GM12801 (cell line): Measurements from ENCODE around the gene INO80.

Experiments used
- TF ChIP-seq, protein P1 (sequence below): IDR thresholded peaks from one replicate; pipeline ENCODE4 v1.5.1; 2011; ENCODE audit warnings: control low read depth; ENCODE audit not compliant: insufficient read length; ENCODE audit errors: extremely low read depth

Gene INO80

GRCh38 chr15:41078125-41078524 is 38.0 kb downstream of the INO80 start:
- TF ChIP-seq, protein P1, sequence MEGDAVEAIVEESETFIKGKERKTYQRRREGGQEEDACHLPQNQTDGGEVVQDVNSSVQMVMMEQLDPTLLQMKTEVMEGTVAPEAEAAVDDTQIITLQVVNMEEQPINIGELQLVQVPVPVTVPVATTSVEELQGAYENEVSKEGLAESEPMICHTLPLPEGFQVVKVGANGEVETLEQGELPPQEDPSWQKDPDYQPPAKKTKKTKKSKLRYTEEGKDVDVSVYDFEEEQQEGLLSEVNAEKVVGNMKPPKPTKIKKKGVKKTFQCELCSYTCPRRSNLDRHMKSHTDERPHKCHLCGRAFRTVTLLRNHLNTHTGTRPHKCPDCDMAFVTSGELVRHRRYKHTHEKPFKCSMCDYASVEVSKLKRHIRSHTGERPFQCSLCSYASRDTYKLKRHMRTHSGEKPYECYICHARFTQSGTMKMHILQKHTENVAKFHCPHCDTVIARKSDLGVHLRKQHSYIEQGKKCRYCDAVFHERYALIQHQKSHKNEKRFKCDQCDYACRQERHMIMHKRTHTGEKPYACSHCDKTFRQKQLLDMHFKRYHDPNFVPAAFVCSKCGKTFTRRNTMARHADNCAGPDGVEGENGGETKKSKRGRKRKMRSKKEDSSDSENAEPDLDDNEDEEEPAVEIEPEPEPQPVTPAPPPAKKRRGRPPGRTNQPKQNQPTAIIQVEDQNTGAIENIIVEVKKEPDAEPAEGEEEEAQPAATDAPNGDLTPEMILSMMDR, result no peak

DNA sequence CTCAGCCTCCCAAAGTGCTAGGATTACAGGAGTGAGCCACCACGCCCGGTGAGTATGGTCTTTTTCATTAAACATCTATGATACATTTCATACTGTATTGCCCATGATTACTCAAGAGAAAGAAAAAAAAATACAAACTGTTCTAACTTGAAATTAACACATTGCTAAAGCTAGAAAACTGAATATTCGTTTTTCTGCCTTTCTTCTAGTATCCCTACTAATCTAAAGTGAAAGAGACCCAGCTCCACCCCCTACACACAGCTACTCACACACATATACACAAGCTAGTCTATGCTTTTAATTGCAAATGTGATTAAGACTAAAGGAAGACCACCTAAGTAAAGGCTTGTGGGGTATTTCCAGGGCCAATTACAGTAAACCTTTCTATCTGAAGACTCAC is 43.1 kb downstream of the INO80 start:
- TF ChIP-seq, protein P1, result no peak

- TF ChIP-seq, protein P1, result no peak
Observed at GRCh38 chr15:41072013-41072412, 44.1 kb downstream of the INO80 start.

DNA sequence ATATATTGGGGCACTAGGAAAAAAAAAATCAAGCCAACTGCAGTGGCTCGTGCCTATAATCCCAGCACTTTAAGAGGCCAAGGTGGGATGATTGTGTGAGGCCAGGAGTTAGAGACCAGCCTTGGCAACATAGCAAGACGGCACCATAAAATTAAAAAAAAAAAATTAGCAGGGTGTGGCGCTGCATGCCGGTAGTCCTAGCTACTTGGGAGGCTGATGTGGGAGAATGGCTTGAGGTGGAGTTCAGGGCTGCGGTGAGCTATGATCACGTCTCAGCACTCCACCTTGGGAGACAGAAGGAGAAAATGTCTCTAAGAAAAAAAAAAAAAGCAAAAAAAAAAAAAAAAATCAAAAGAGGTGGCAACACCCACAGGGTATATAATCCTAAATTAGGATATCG is 49.6 kb downstream of the INO80 start:
- TF ChIP-seq, protein P1, result no peak

GRCh38 chr15:41061667-41062066 is 54.4 kb downstream of the INO80 start:
- TF ChIP-seq, protein P1, result no peak

- TF ChIP-seq, protein P1, result no peak
Observed at GRCh38 chr15:41060505-41060904, 55.6 kb downstream of the INO80 start.

- TF ChIP-seq, protein P1, result no peak
Observed at GRCh38 chr15:41056810-41057209, 59.3 kb downstream of the INO80 start.

- TF ChIP-seq, protein P1, result no peak
Observed at GRCh38 chr15:41055706-41056105, 60.4 kb downstream of the INO80 start.
